Measurements from ENCODE around the gene CYGB. TPM values are rescaled to one million over a fixed set of nuclear protein-coding genes. Genes with fewer than 3 reads are reported as not detected.
A peak's percentile ranks its signal among the peaks of the same experiment; 100 is the strongest.

The CYGB gene
- total and polyA plus RNA-seq, 2 of the 13 experiments (the other 11 are each of a cell fraction or from before 2014, with no cell fraction given), result 18.9 to 27.1 TPM

DNA sequence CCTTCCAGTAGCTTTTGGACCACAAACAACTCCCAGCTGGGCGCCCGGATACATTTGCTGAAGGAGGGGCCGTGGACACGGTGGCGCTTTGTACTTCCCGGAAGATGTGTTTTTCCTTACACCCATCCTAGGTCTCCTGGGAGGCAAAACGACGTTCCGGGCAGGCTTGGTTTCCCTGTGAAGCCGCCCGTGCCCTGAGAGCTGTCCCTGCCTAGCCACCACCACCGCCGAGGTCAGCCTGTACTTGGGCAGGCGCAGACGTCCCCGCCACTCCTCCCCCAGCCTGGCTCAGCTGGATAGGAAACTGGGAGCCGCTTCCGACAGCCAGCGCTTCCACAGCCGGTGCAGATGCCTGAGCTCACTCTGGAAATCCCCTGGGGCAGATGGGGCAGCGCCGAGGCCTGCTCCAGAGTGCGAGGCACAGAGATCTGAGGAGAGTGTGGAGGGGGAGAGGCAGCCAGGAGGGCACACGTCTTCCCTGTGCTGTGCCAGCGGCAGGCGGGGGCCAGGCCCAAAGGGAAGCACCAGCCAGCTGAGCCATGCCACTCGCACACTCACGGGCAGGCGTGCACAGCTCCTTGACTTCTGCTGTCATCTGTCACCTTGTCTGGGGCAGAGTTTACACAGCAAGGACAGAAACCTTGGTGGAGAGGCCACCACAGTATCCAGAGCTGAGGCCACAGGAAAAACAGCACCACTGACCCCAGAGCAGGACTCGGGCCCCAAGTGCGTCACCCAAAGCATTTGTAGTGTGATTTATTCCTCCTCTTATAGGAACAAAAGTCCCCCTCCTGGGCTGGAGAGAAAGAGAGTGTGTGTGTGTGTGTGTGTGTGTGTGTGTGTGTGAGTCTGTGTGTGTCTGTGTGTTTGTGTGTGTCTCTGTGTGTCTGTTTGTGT is 39.3 kb downstream of the CYGB start (continued):
- TF ChIP-seq, protein P1, sequence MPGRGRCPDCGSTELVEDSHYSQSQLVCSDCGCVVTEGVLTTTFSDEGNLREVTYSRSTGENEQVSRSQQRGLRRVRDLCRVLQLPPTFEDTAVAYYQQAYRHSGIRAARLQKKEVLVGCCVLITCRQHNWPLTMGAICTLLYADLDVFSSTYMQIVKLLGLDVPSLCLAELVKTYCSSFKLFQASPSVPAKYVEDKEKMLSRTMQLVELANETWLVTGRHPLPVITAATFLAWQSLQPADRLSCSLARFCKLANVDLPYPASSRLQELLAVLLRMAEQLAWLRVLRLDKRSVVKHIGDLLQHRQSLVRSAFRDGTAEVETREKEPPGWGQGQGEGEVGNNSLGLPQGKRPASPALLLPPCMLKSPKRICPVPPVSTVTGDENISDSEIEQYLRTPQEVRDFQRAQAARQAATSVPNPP (CRISPR knock-in tag; IDR thresholded peaks at IDR 0.05), result no peak
- TF ChIP-seq, protein P2, sequence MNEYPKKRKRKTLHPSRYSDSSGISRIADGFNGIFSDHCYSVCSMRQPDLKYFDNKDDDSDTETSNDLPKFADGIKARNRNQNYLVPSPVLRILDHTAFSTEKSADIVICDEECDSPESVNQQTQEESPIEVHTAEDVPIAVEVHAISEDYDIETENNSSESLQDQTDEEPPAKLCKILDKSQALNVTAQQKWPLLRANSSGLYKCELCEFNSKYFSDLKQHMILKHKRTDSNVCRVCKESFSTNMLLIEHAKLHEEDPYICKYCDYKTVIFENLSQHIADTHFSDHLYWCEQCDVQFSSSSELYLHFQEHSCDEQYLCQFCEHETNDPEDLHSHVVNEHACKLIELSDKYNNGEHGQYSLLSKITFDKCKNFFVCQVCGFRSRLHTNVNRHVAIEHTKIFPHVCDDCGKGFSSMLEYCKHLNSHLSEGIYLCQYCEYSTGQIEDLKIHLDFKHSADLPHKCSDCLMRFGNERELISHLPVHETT (CRISPR knock-in tag; conservative IDR thresholded peaks at IDR 0.05), result no peak
- TF ChIP-seq, protein P3, sequence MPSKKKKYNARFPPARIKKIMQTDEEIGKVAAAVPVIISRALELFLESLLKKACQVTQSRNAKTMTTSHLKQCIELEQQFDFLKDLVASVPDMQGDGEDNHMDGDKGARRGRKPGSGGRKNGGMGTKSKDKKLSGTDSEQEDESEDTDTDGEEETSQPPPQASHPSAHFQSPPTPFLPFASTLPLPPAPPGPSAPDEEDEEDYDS (CRISPR knock-in tag; IDR thresholded peaks at IDR 0.05), result peak; percentile 30; the same call in 1 of the 2 replicates
- TF ChIP-seq, protein P4, sequence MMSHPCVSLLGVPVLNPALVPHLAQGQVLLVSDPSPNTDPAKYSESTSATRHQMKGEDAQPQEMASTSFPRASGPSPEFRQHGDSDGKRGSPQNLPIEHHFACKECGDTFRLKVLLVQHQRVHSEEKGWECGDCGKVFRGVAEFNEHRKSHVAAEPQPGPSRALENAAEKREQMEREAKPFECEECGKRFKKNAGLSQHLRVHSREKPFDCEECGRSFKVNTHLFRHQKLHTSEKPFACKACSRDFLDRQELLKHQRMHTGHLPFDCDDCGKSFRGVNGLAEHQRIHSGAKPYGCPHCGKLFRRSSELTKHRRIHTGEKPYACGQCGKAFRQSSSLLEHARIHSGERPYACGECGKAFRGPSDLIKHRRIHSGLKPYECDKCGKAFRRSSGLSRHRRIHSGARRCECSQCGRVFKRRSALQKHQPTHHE (CRISPR knock-in tag; IDR thresholded peaks at IDR 0.05; ENCODE audit: borderline replicate concordance), result no peak
- TF ChIP-seq KDM5A (IDR thresholded peaks at IDR 0.05; ENCODE audit: borderline replicate concordance, low read length) (no peak), PHF5A (CRISPR knock-in tag; IDR thresholded peaks at IDR 0.05; ENCODE audit: low read depth, unreplicated experiment) (no peak), ZNF292 (CRISPR knock-in tag; IDR thresholded peaks at IDR 0.05; ENCODE audit: borderline replicate concordance, low read depth) (peak; percentile 95), SNAI1 (CRISPR knock-in tag; IDR thresholded peaks at IDR 0.05; ENCODE audit: borderline replicate concordance) (no peak), ZNF709 (CRISPR knock-in tag; IDR thresholded peaks at IDR 0.05) (no peak), ZNF75D (CRISPR knock-in tag; IDR thresholded peaks at IDR 0.05; ENCODE audit: borderline replicate concordance) (no peak), ZNF232 (CRISPR knock-in tag; IDR thresholded peaks at IDR 0.05; ENCODE audit: borderline replicate concordance) (0 out of 2 replicates have a peak, but pooled peaks have one; percentile 69), RXRA (CRISPR knock-in tag; IDR thresholded peaks at IDR 0.05) (peak; percentile 63), STAG1 (CRISPR knock-in tag; IDR thresholded peaks at IDR 0.05) (no peak), ZNF546 (CRISPR knock-in tag; conservative IDR thresholded peaks at IDR 0.05) (no peak; the same call in 1 of the 2 replicates), U2AF1 (optimal IDR thresholded peaks at IDR 0.05; ENCODE audit: low read depth, low read length) (no peak), SUZ12 (IDR thresholded peaks at IDR 0.05; ENCODE audit: low read depth, low read length) (no peak), ZNF335 (CRISPR knock-in tag; IDR thresholded peaks at IDR 0.05) (no peak), ATRX (CRISPR knock-in tag; IDR thresholded peaks at IDR 0.05; ENCODE audit: borderline replicate concordance) (no peak), HOXA9 (CRISPR knock-in tag; IDR thresholded peaks at IDR 0.05; ENCODE audit: borderline replicate concordance) (no peak)
- TF ChIP-seq, protein P5, sequence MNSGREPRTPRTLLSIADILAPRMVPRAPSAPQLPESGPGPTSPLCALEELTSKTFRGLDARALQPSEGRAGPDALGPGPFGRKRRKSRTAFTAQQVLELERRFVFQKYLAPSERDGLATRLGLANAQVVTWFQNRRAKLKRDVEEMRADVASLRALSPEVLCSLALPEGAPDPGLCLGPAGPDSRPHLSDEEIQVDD (CRISPR knock-in tag; IDR thresholded peaks at IDR 0.05; ENCODE audit: borderline replicate concordance), result peak; percentile 91
- TF ChIP-seq, protein P6, sequence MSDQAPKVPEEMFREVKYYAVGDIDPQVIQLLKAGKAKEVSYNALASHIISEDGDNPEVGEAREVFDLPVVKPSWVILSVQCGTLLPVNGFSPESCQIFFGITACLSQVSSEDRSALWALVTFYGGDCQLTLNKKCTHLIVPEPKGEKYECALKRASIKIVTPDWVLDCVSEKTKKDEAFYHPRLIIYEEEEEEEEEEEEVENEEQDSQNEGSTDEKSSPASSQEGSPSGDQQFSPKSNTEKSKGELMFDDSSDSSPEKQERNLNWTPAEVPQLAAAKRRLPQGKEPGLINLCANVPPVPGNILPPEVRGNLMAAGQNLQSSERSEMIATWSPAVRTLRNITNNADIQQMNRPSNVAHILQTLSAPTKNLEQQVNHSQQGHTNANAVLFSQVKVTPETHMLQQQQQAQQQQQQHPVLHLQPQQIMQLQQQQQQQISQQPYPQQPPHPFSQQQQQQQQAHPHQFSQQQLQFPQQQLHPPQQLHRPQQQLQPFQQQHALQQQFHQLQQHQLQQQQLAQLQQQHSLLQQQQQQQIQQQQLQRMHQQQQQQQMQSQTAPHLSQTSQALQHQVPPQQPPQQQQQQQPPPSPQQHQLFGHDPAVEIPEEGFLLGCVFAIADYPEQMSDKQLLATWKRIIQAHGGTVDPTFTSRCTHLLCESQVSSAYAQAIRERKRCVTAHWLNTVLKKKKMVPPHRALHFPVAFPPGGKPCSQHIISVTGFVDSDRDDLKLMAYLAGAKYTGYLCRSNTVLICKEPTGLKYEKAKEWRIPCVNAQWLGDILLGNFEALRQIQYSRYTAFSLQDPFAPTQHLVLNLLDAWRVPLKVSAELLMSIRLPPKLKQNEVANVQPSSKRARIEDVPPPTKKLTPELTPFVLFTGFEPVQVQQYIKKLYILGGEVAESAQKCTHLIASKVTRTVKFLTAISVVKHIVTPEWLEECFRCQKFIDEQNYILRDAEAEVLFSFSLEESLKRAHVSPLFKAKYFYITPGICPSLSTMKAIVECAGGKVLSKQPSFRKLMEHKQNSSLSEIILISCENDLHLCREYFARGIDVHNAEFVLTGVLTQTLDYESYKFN (CRISPR knock-in tag; conservative IDR thresholded peaks at IDR 0.05), result peak; percentile 72
